MM.1S (cell line): Measurements from ENCODE around the gene HMOX2.

Experiments
- DNase-seq: peaks from one replicate; pipeline ENCODE4 v3.0.0-alpha.2; 2015
- H2AFZ ChIP-seq: fragments of 300-600 bp; sonication (generic); 2 replicates; pipeline ENCODE4 v1.6.0; 2016; ENCODE audit warnings: antibody characterized with exemption, low read length
- H3F3A ChIP-seq: fragments of 300-600 bp; sonication (generic); 2 replicates; pipeline ENCODE4 v1.6.1; 2016; ENCODE audit warnings: mild to moderate bottlenecking, antibody characterized with exemption, low read length, moderate library complexity, mixed read lengths; ENCODE audit not compliant: insufficient read depth
- H3K27ac ChIP-seq: fragments of 300-600 bp; sonication (generic); 2 replicates; pipeline ENCODE4 v1.5.1; 2016; ENCODE audit warnings: mild to moderate bottlenecking, low read length
- H3K27me3 ChIP-seq: fragments of 300-600 bp; sonication (generic); replicated peaks from 2 replicates; pipeline ENCODE4 v1.6.0; 2016; ENCODE audit warnings: low read length; ENCODE audit not compliant: insufficient read depth
- H3K36me3 ChIP-seq: fragments of 300-600 bp; sonication (generic); replicated peaks from 2 replicates; pipeline ENCODE4 v1.6.1; 2016; ENCODE audit warnings: mild to moderate bottlenecking, low read length, mixed read lengths; ENCODE audit not compliant: insufficient read depth
- H3K4me1 ChIP-seq: fragments of 300-600 bp; sonication (generic); 2 replicates; pipeline ENCODE4 v1.6.1; 2016; ENCODE audit warnings: low read length, mixed read lengths
- H3K4me2 ChIP-seq: fragments of 300-600 bp; sonication (generic); 2 replicates; pipeline ENCODE4 v1.6.0; 2016; ENCODE audit warnings: low read depth, low read length
- H3K4me3 ChIP-seq: fragments of 300-600 bp; sonication (generic); 2 replicates; pipeline ENCODE4 v1.5.1; 2016; ENCODE audit warnings: low read length, mixed read lengths
- H3K79me2 ChIP-seq: fragments of 300-600 bp; sonication (generic); 2 replicates; pipeline ENCODE4 v1.6.1; 2016; ENCODE audit warnings: mixed run types, low read length, mixed read lengths
- H3K9ac ChIP-seq: fragments of 300-600 bp; sonication (generic); 2 replicates; pipeline ENCODE4 v1.6.1; 2016; ENCODE audit warnings: low read length, mixed read lengths
- H3K9me2 ChIP-seq: fragments of 300-600 bp; sonication (generic); replicated peaks from 2 replicates; pipeline ENCODE4 v1.6.1; 2016; ENCODE audit warnings: mild to moderate bottlenecking, low read length, mixed read lengths; ENCODE audit not compliant: insufficient read depth
- H3K9me3 ChIP-seq: fragments of 300-600 bp; sonication (generic); replicated peaks from 2 replicates; pipeline ENCODE4 v1.6.1; 2016; ENCODE audit warnings: mild to moderate bottlenecking, low read length, mixed read lengths; ENCODE audit not compliant: insufficient read depth
- H4K20me1 ChIP-seq: fragments of 300-600 bp; sonication (generic); 2 replicates; pipeline ENCODE4 v1.6.1; 2016; ENCODE audit warnings: mild to moderate bottlenecking, low read length, moderate library complexity, mixed read lengths; ENCODE audit not compliant: insufficient read depth
- EZH2 ChIP-seq: fragments of 300-600 bp; sonication (generic); optimal IDR thresholded peaks from 2 replicates; pipeline ENCODE3; 2017; ENCODE audit warnings: low read depth, mild to moderate bottlenecking, antibody characterized with exemption, low read length, mixed read lengths
- EZH2phosphoT487 ChIP-seq: fragments of 300-600 bp; sonication (generic); IDR thresholded peaks from 2 replicates; pipeline ENCODE4 v1.6.1; 2018; ENCODE audit warnings: antibody characterized with exemption, low read length
- TF ChIP-seq, protein P1 (sequence below): fragments of 300-600 bp; sonication (generic); IDR thresholded peaks from 2 replicates; pipeline ENCODE4 v1.5.1; 2016; ENCODE audit warnings: antibody characterized with exemption, low read length, mixed read lengths

The HMOX2 gene

GRCh38 chr16:4443271-4443670, 32.9 kb upstream of the HMOX2 start:
- DNase-seq = no peak
- H4K20me1 ChIP-seq = no peaks in the 10 kb centered on the region
- no peak overlapping the region for H3K4me3 ChIP-seq
- TF ChIP-seq EZH2 (no peak), EZH2phosphoT487 (no peak)
- TF ChIP-seq, protein P1, sequence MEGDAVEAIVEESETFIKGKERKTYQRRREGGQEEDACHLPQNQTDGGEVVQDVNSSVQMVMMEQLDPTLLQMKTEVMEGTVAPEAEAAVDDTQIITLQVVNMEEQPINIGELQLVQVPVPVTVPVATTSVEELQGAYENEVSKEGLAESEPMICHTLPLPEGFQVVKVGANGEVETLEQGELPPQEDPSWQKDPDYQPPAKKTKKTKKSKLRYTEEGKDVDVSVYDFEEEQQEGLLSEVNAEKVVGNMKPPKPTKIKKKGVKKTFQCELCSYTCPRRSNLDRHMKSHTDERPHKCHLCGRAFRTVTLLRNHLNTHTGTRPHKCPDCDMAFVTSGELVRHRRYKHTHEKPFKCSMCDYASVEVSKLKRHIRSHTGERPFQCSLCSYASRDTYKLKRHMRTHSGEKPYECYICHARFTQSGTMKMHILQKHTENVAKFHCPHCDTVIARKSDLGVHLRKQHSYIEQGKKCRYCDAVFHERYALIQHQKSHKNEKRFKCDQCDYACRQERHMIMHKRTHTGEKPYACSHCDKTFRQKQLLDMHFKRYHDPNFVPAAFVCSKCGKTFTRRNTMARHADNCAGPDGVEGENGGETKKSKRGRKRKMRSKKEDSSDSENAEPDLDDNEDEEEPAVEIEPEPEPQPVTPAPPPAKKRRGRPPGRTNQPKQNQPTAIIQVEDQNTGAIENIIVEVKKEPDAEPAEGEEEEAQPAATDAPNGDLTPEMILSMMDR = no peak
- H2AFZ ChIP-seq = no peak overlapping the region
- peaks cover 13% of the 10 kb centered on the region for H3K79me2 ChIP-seq
- H3K9ac ChIP-seq = no peak overlapping the region
- no peaks in the 10 kb centered on the region for H3K4me1 ChIP-seq
- no peaks in the 10 kb centered on the region for H3K27me3 ChIP-seq
- H3K9me3 ChIP-seq = no peaks in the 10 kb centered on the region
- no peaks in the 10 kb centered on the region for H3K9me2 ChIP-seq
- peaks cover 17% of the 10 kb centered on the region for H3K36me3 ChIP-seq
- H3K27ac ChIP-seq = no peak overlapping the region
- H3F3A ChIP-seq = no peaks in the 10 kb centered on the region
- H3K4me2 ChIP-seq = no peak overlapping the region

GRCh38 chr16:4443986-4444385, 32.2 kb upstream of the HMOX2 start:
- Histone ChIP-seq H3K9me3 (no peaks in the 10 kb centered on the region), H4K20me1 (no peaks in the 10 kb centered on the region), H3K4me2 (no peak overlapping the region), H2AFZ (no peak overlapping the region), H3K9me2 (no peaks in the 10 kb centered on the region), H3K4me1 (no peaks in the 10 kb centered on the region), H3F3A (no peaks in the 10 kb centered on the region), H3K4me3 (no peak overlapping the region), H3K27ac (no peak overlapping the region), H3K27me3 (no peaks in the 10 kb centered on the region), H3K36me3 (peaks cover 14% of the 10 kb centered on the region), H3K9ac (no peak overlapping the region), H3K79me2 (peaks cover 9% of the 10 kb centered on the region; the same call in 1 of the 2 replicates)
- no peak for DNase-seq
- no peak for TF ChIP-seq EZH2phosphoT487
- TF ChIP-seq, protein P1 = no peak
- TF ChIP-seq EZH2 = no peak

DNA sequence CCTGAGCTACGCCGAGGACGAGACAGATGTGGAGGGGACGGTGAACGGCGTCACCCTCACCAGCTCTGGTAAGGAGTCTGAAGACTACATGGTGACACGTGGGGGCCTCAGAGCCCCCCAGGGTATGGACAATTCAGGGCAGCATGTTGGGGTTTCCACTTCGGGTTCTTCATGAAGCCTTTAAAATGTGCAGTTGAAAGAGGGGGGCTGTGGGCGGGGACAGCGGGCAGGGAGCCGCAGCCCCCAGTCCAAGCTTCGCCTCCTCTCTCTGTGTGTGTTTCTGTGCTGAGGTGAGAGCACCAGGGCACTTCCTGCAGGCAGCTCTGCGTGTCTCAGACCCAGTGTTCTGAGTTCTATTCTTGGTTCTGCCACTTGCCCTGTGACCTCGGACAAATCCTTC, 25.8 kb upstream of the HMOX2 start:
- no peak overlapping the region for H3K4me3 ChIP-seq
- no peak overlapping the region for H2AFZ ChIP-seq
- peaks cover 19% of the 10 kb centered on the region for H3K36me3 ChIP-seq
- H3K9me3 ChIP-seq = no peaks in the 10 kb centered on the region
- peaks cover 4% of the 10 kb centered on the region; the same call in 1 of the 2 replicates for H3K79me2 ChIP-seq
- H3K9me2 ChIP-seq = no peaks in the 10 kb centered on the region
- H4K20me1 ChIP-seq = no peaks in the 10 kb centered on the region
- TF ChIP-seq EZH2phosphoT487 (no peak), EZH2 (no peak)
- TF ChIP-seq, protein P1 = no peak
- H3K9ac ChIP-seq = no peak overlapping the region
- H3K27me3 ChIP-seq = no peaks in the 10 kb centered on the region
- H3F3A ChIP-seq = no peaks in the 10 kb centered on the region
- H3K4me1 ChIP-seq = no peaks in the 10 kb centered on the region
- H3K4me2 ChIP-seq = no peak overlapping the region
- DNase-seq = no peak
- H3K27ac ChIP-seq = no peak overlapping the region
